IPS-20b (cell line): Measurements from ENCODE around the gene SLC47A2.

Experiments
- H3K27ac ChIP-seq: one replicate; pipeline ENCODE4 v1.5.1; 2013; ENCODE audit warnings: low read length
- H3K27me3 ChIP-seq: 2 replicates; pipeline ENCODE4 v1.6.1; 2013; ENCODE audit warnings: mild to moderate bottlenecking, low read length, inconsistent platforms; ENCODE audit not compliant: insufficient read depth
- H3K36me3 ChIP-seq: 2 replicates; pipeline ENCODE4 v1.6.1; 2013; ENCODE audit warnings: low read depth, mild to moderate bottlenecking, inconsistent platforms, low read length, moderate library complexity; ENCODE audit not compliant: insufficient read depth
- H3K4me1 ChIP-seq: 2 replicates; pipeline ENCODE4 v1.6.1; 2013; ENCODE audit warnings: mild to moderate bottlenecking, control low read depth, inconsistent platforms, low read length, moderate library complexity; ENCODE audit not compliant: insufficient read depth
- H3K4me3 ChIP-seq: 2 replicates; pipeline ENCODE4 v1.5.1; 2013; ENCODE audit warnings: mild to moderate bottlenecking, low read length, inconsistent platforms
- H3K9ac ChIP-seq: 2 replicates; pipeline ENCODE4 v1.6.1; 2013; ENCODE audit warnings: low read depth, mild to moderate bottlenecking, inconsistent platforms, low read length, moderate library complexity
- H3K9me3 ChIP-seq: 2 replicates; pipeline ENCODE4 v1.6.1; 2013; ENCODE audit warnings: mild to moderate bottlenecking, low read depth, low read length, inconsistent platforms; ENCODE audit not compliant: insufficient read depth

Gene SLC47A2

DNA sequence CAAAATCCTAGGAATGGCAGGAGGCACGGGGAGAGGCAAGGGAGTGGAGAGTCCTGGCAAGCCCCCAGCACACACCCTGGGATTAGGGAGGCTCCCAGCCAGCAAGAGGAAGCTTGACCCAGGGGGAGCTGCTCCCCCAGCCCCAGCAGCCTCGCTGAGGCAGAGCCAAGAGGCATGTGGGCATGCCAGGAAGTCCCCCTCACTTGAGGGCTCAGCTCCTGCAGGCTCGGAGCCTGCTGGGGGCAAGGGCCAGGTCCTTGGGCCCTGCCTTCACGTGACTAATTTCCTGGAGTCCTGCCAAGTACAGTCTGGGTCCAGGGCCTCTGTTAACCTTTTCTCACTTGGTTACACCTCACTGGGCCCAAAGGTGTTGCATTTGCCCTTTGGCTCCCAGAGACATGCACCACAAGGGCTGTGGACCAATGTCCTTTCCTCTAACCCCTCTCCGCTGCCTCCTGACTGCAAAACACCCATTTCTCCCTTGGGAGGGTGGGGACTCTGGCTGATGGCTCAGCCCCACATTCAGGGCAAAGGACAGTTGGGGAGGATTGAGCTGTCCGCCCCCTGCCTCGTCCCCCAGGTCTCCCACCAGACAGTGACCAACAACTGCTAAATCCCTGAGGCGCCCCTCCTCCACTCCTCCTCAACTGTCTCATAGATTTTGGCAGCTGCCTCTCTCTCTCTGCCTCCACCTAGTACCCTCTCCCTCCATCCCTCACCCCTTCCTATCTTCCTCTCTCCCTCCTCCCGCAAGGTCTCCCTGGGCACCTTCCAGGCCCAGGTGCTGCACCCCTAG, 4.4 kb upstream of the SLC47A2 start:
- Histone ChIP-seq H3K27me3 (no peaks in the 10 kb centered on the region), H3K36me3 (no peaks in the 10 kb centered on the region), H3K9ac (no peak overlapping the region), H3K9me3 (no peaks in the 10 kb centered on the region), H3K4me1 (peaks cover 3% of the 10 kb centered on the region; the same call in 1 of the 2 replicates), H3K4me3 (no peak overlapping the region), H3K27ac (no peak overlapping the region)

DNA sequence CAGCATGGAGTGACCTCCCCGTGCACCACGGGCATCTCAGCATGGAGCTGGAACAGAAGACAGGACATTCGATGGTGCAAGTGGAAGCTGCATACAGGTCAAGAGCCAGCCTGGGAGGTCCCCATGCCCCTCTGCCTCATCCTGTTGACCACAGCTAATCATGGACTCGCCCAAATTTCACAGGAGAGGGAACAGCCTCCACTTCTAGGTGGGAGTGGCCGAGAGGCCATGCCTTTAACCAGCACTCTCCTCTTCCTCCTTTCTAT, 3.8 kb upstream of the SLC47A2 start:
- no peak overlapping the region for H3K9ac ChIP-seq
- H3K4me1 ChIP-seq = peaks cover 3% of the 10 kb centered on the region; the same call in 1 of the 2 replicates

DNA sequence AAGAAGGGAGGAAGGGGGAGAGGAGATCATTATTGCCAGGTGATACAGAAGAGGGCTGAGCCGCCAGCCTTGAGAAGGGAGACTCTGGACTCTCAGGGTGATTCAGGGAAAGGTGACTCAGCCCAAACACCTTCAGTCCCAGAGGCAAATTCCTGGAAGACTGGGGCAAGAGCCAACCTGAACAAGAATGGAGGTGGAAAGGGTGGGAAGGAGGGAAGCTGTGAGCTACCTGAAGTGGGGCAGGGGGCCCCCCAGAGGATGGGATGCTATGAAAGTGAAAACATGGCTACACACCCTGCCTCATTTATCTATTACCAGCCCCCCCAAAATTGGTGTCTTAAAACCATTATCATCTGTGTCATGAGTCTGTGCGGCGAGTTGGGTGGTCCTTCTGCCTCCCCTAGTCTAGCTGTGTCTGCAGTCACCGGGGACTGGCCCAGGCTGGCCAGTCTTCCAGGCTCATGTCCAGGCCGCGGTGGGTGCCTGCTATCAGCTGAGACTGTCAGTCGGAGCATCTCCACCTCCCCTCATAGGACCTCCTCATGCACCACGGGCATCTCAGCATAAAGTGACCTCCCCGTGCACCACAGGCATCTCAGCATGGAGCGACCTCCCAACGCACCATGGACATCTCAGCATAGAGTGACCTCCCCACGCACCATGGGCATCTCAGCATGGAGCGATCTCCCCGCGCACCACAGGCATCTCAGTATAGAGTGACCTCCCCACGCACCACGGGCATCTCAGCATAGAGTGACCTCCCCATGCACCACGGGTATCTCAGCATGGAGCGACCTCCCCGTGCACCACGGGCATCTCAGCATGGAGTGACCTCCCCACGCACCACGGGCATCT, 3.2 kb upstream of the SLC47A2 start:
- H3K4me1 ChIP-seq = peaks cover 3% of the 10 kb centered on the region; the same call in 1 of the 2 replicates
- no peaks in the 10 kb centered on the region for H3K27me3 ChIP-seq
- H3K9me3 ChIP-seq = no peaks in the 10 kb centered on the region
- no peak overlapping the region for H3K9ac ChIP-seq
- no peak overlapping the region for H3K4me3 ChIP-seq
- H3K36me3 ChIP-seq = no peaks in the 10 kb centered on the region
- no peak overlapping the region for H3K27ac ChIP-seq

More for the DNA sequence above, 3.8 kb upstream of the SLC47A2 start:
- H3K27ac ChIP-seq = no peak overlapping the region
- no peak overlapping the region for H3K4me3 ChIP-seq
- H3K36me3 ChIP-seq = no peaks in the 10 kb centered on the region
- no peaks in the 10 kb centered on the region for H3K9me3 ChIP-seq
- H3K27me3 ChIP-seq = no peaks in the 10 kb centered on the region

DNA sequence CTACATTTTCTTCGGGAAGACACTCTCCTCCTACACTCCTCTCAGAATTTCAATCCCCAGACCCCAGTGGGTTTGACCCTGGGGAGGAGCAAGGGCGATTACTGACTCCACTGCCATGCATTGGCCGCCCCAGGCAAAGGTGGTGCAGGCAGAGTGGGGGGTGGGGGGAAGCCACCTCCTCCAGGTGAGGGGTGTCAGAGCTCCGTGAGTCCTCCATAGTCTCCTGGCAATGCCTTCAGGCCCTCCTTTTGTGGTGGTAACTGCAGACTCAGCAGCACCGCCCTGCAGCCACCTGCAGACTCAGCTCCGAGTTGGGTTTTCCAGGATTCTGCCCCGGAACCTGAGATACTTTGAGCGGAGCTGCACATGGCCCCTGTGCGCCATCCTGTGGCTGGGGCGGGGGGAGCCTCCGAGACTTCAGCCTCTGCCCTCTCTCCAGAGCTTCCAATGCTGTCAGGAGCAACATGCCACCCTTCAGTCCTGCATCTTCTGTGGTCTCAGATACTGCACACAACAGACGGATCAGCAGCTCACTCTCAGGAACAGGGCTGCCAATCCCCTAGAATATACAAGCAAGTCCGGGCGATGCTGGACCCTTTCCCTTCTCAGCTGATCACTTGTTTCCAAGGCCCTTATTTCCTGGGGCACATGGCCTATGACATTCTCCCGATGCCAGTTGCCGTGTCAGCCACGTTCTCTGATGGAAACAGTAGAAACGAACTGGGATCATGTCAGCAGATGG, 2.4 kb upstream of the SLC47A2 start:
- H3K27ac ChIP-seq = no peak overlapping the region
- H3K9me3 ChIP-seq = no peaks in the 10 kb centered on the region
- H3K9ac ChIP-seq = no peak overlapping the region
- no peak overlapping the region for H3K4me3 ChIP-seq
- H3K27me3 ChIP-seq = no peaks in the 10 kb centered on the region
- H3K4me1 ChIP-seq = peaks cover 3% of the 10 kb centered on the region; the same call in 1 of the 2 replicates
- H3K36me3 ChIP-seq = no peaks in the 10 kb centered on the region

DNA sequence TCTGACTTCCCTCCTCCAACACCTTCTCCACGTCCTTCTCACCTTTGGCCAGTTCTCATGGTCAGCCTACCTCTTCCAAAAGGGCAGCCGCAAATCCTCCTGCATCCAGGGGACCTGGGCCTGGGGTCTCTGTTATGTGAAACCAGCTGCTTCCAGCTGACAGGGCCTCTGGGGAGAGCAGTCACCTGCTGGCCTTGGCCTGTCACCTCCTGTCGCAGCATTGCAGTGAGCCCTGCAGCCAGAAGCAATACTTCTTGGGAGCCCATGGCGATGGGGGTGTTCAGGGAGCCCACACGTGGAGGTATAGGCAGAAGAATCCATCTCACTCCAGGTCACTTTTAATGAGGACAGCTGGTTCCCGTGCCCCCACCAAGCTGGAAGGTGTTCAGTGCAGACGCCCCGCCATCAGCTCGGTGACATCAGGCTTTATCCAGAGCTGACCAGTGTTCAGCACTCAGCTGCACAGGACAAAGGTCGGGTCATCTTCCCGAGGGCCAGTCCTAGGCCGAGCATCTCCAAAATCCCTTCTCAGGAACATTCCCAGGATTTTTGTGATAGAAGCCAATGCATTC, 1.7 kb upstream of the SLC47A2 start:
- Histone ChIP-seq H3K4me3 (no peak overlapping the region), H3K36me3 (no peaks in the 10 kb centered on the region), H3K9ac (no peak overlapping the region), H3K4me1 (peaks cover 3% of the 10 kb centered on the region; the same call in 1 of the 2 replicates), H3K27ac (no peak overlapping the region), H3K9me3 (no peaks in the 10 kb centered on the region), H3K27me3 (no peaks in the 10 kb centered on the region)

DNA sequence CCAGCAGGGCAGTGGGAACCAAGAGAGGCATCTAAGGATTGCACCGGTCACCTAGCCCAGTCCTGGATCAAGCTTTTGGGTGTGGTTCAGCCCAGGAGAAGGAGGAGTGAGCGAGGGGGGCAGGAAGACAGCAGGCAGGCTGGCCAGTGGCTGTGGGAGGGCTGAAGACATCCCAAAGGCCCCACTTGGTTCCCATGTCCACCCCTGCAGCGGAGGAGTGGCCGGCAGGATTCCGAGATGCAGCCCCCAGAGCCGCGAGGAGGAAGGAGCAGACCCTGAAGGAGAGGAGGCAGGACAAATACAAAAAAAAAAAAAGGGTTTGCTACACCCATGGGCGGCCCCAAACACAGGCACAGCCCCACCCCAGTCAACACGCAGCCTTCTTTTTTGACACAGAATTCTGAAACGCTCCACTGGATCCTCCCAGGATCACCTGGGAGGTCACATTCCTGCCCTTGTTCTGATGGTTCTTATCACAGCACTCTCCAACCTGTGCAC, 1.1 kb upstream of the SLC47A2 start:
- Histone ChIP-seq H3K9ac (no peak overlapping the region), H3K27ac (no peak overlapping the region), H3K27me3 (no peaks in the 10 kb centered on the region), H3K36me3 (no peaks in the 10 kb centered on the region), H3K9me3 (no peaks in the 10 kb centered on the region), H3K4me1 (peaks cover 3% of the 10 kb centered on the region; the same call in 1 of the 2 replicates), H3K4me3 (no peak overlapping the region)

DNA sequence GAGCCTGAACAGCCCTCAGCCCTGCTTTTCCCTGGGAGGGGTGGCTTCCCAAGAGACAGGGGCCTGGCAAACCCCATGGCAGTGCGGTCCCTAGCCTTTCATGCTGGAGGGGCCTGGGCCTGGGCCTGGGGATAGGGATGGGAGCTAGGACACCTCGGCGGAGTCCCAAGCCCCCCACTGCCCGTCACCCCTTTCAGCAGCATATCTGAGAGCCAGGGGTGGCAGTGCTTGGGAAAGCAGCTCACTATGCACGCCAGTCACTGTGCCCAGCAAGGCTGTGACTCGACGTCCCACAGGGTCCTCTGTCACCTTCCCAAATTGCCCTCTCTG, 612 bp upstream of the SLC47A2 start:
- no peaks in the 10 kb centered on the region for H3K27me3 ChIP-seq
- H3K36me3 ChIP-seq = no peaks in the 10 kb centered on the region
- no peaks in the 10 kb centered on the region for H3K9me3 ChIP-seq
- no peak overlapping the region for H3K4me3 ChIP-seq
- H3K4me1 ChIP-seq = peaks cover 3% of the 10 kb centered on the region; the same call in 1 of the 2 replicates
- H3K9ac ChIP-seq = no peak overlapping the region
- no peak overlapping the region for H3K27ac ChIP-seq

DNA sequence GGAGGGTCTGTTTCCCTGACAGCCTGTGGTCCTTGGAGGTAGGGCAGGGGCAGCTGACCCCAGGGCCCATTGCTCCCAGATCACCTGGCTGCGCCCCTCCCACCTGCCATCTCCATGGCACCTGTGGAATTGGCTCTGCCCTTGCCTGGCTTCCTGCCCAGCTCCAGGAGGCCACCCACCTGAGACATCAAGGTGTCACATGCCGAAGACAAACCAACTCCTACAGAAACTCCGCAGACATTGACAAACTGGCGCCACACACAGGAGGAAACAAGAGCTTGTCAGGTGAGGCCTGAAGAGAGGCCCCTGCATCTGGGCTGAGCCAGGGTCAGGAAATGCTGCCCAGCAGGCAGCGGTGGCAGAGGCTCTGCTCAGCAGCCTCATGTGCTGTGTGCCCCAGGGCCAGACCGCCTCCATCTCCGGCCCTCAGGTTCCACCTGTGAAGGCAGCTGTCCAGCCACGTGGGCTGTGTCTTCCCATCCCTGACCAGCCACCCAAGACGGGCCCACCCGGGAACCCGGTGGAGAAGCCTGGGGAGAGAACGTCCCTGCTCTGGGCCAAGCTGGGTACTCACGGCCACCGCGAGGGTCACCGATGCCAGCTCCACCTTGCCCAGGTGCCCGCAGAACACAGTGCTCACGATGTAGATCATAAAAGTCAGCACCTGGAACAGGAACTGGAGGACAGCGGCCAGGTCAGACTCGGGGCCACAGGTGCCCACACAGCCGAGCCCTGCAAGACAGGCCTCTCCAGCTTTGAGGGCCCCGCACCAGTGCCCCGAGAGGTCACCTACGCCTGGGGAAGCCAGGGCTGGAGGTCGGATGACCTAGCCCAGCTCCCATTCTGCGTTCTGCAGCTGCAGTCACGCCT, 1.6 kb downstream of the SLC47A2 start:
- H3K9ac ChIP-seq = no peak overlapping the region
- H3K9me3 ChIP-seq = no peaks in the 10 kb centered on the region
- no peak overlapping the region for H3K27ac ChIP-seq
- no peaks in the 10 kb centered on the region for H3K36me3 ChIP-seq
- no peak overlapping the region for H3K4me3 ChIP-seq
- H3K4me1 ChIP-seq = peaks cover 3% of the 10 kb centered on the region; the same call in 1 of the 2 replicates
- no peaks in the 10 kb centered on the region for H3K27me3 ChIP-seq

DNA sequence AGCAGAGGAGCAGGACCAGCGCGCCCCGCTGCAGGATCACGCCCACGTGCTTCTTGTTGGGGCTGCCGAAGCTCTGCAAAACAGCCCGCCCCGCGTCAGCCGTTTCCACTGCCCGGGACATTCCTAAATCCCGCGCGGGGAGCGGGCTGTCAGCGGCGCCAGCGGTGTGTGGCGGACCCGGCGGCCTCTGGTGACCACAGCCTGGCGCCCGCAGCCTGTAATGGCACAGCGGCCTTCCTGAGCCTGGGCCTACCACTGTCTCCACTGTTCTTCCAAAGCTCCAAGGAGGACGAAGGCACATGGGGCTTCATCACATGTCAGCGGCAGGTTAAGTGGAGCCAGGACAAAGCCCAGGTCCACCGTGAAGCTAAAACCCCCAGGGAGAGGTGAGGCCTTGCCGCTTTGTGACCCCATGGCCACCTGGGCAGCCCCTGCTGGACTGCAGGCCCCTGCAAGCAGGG, 2.5 kb downstream of the SLC47A2 start:
- H3K4me3 ChIP-seq = no peak overlapping the region
- no peaks in the 10 kb centered on the region for H3K9me3 ChIP-seq
- no peak overlapping the region for H3K9ac ChIP-seq
- H3K4me1 ChIP-seq = peaks cover 3% of the 10 kb centered on the region; the same call in 1 of the 2 replicates
- H3K27ac ChIP-seq = no peak overlapping the region
- no peaks in the 10 kb centered on the region for H3K27me3 ChIP-seq
- no peaks in the 10 kb centered on the region for H3K36me3 ChIP-seq

DNA sequence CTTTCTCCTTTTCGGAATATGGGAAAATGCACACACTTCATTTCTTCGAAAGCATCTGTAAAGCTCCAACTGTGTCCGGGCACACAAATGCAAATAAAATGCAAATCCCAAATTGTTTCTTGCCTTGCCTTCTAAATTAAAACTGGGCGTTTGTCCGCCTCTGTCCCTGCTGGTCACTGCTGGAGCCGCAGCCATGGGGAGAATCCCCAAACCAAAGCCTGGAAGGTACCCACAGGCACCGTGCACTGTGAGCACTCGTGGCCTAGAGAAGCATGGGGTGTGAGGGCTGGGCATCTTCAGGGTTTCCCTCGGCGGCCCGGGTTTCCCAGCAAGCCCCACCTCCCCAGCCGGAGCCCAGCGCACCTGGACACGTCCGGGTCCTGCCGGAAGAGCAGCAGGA, 2.9 kb downstream of the SLC47A2 start:
- Histone ChIP-seq H3K27ac (no peak overlapping the region), H3K9me3 (no peaks in the 10 kb centered on the region), H3K27me3 (no peaks in the 10 kb centered on the region), H3K4me3 (no peak overlapping the region), H3K9ac (no peak overlapping the region), H3K36me3 (no peaks in the 10 kb centered on the region), H3K4me1 (peaks cover 3% of the 10 kb centered on the region; the same call in 1 of the 2 replicates)
